Measurements from ENCODE around the gene NAT8.
"Not testable (repeated sequence)": the region's sequence is repeated elsewhere in the genome, so short reads cannot be mapped to it uniquely, and the experiment has no call there.

The NAT8 gene

DNA sequence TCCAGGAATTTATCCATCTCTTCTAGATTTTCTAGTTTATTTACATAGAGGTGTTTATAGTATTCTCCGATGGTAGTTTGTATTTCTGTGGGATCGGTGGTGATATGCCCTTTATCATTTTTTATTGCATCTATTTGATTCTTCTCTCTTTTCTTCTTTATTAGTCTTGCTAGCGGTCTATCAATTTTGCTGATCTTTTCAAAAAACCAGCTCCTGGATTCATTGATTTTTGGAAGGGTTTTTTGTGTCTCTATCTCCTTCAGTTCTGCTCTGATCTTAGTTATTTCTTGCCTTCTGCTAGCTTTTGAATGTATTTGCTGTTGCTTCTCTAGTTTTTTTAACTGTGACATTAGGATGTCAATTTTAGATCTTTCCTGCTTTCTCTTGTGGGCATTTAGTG, 25.0 kb upstream of the NAT8 start:
- not testable (repeated sequence) for H3K4me1 ChIP-seq (ENCODE audit: low read length); H3K27ac ChIP-seq (ENCODE audit: low read length)

GRCh38 chr2:73654175-73654574, 12.0 kb upstream of the NAT8 start:
- Histone ChIP-seq H3K27me3 (ENCODE audit: low read depth, low read length) (0 out of 2 replicates have a peak, but pooled peaks cover 3% of the 10 kb centered on the region), H4K20me1 (ENCODE audit: insufficient read depth, low read length) (no peaks in the 10 kb centered on the region), H2AFZ (ENCODE audit: low read depth, low read length) (no peak overlapping the region), H3K79me2 (ENCODE audit: low read length) (no peaks in the 10 kb centered on the region), H3K4me3 (ENCODE audit: low read length) (no peak overlapping the region), H3K4me1 (ENCODE audit: low read length) (peaks cover 11% of the 10 kb centered on the region), H3K9me3 (ENCODE audit: insufficient read depth, low read length) (no peaks in the 10 kb centered on the region), H3K36me3 (replicated peaks; ENCODE audit: low read depth, low read length) (no peaks in the 10 kb centered on the region), H3K4me2 (ENCODE audit: low read length) (no peak overlapping the region), H3K27ac (ENCODE audit: low read length) (no peak overlapping the region), H3K9ac (ENCODE audit: low read length) (no peak overlapping the region)
- TF ChIP-seq CTCF (IDR thresholded peaks at IDR 0.05; ENCODE audit: low read depth, low read length) = no peak
- no peak for TF ChIP-seq EZH2phosphoT487 (IDR thresholded peaks at IDR 0.05; ENCODE audit: low read depth)

More for the DNA sequence above, 25.0 kb upstream of the NAT8 start:
- not testable (repeated sequence) for H3K36me3 ChIP-seq (replicated peaks; ENCODE audit: low read depth, low read length); H3K9me3 ChIP-seq (ENCODE audit: insufficient read depth, low read length); H3K4me3 ChIP-seq (ENCODE audit: low read length); H3K9ac ChIP-seq (ENCODE audit: low read length); H4K20me1 ChIP-seq (ENCODE audit: insufficient read depth, low read length); H2AFZ ChIP-seq (ENCODE audit: low read depth, low read length); H3K27me3 ChIP-seq (ENCODE audit: low read depth, low read length); H3K79me2 ChIP-seq (ENCODE audit: low read length); H3K4me2 ChIP-seq (ENCODE audit: low read length)

DNA sequence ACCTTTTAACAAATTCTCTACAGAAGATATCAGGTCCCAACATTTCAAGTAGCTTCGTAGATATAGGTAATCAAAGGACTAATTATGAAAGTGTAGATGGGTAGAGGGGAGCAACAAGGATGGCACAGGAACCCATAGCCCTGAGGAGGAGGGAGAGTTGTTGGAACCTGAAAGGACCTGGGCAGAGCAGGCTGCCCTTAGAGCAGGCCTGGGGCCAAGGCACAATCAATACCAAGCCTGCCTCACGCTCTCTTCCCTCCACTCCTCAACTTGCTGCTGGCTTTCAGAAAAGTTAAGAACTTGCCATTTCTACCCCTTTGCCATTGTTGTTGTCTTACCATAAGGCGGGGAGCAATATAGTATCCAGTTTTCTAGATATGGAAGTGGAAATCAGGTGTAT, 10.1 kb upstream of the NAT8 start:
- H3K4me2 ChIP-seq (ENCODE audit: low read length) = no peak overlapping the region
- TF ChIP-seq EZH2phosphoT487 (IDR thresholded peaks at IDR 0.05; ENCODE audit: low read depth) (no peak), CTCF (IDR thresholded peaks at IDR 0.05; ENCODE audit: low read depth, low read length) (no peak)
- H3K4me1 ChIP-seq (ENCODE audit: low read length) = peaks cover 11% of the 10 kb centered on the region
- H3K79me2 ChIP-seq (ENCODE audit: low read length) = no peaks in the 10 kb centered on the region
- H3K9ac ChIP-seq (ENCODE audit: low read length) = no peak overlapping the region
- no peak overlapping the region for H3K27ac ChIP-seq (ENCODE audit: low read length)
- no peak overlapping the region for H3K4me3 ChIP-seq (ENCODE audit: low read length)
- H2AFZ ChIP-seq (ENCODE audit: low read depth, low read length) = no peak overlapping the region
- H3K9me3 ChIP-seq (ENCODE audit: insufficient read depth, low read length) = no peaks in the 10 kb centered on the region
- H3K27me3 ChIP-seq (ENCODE audit: low read depth, low read length) = 0 out of 2 replicates have a peak, but pooled peaks cover 4% of the 10 kb centered on the region
- no peaks in the 10 kb centered on the region for H4K20me1 ChIP-seq (ENCODE audit: insufficient read depth, low read length)
- H3K36me3 ChIP-seq (replicated peaks; ENCODE audit: low read depth, low read length) = no peaks in the 10 kb centered on the region

GRCh38 chr2:73651591-73652230, 9.5 kb upstream of the NAT8 start:
- Histone ChIP-seq H3K27ac (ENCODE audit: low read length) (no peak overlapping the region), H3K79me2 (ENCODE audit: low read length) (no peaks in the 10 kb centered on the region), H3K9me3 (ENCODE audit: insufficient read depth, low read length) (no peaks in the 10 kb centered on the region), H3K4me3 (ENCODE audit: low read length) (no peak overlapping the region), H2AFZ (ENCODE audit: low read depth, low read length) (no peak overlapping the region), H3K36me3 (replicated peaks; ENCODE audit: low read depth, low read length) (no peaks in the 10 kb centered on the region), H3K4me1 (ENCODE audit: low read length) (peaks cover 11% of the 10 kb centered on the region), H3K27me3 (ENCODE audit: low read depth, low read length) (0 out of 2 replicates have a peak, but pooled peaks cover 4% of the 10 kb centered on the region), H3K4me2 (ENCODE audit: low read length) (no peak overlapping the region), H4K20me1 (ENCODE audit: insufficient read depth, low read length) (no peaks in the 10 kb centered on the region), H3K9ac (ENCODE audit: low read length) (no peak overlapping the region)
- TF ChIP-seq CTCF (IDR thresholded peaks at IDR 0.05; ENCODE audit: low read depth, low read length) (no peak), EZH2phosphoT487 (IDR thresholded peaks at IDR 0.05; ENCODE audit: low read depth) (no peak)

DNA sequence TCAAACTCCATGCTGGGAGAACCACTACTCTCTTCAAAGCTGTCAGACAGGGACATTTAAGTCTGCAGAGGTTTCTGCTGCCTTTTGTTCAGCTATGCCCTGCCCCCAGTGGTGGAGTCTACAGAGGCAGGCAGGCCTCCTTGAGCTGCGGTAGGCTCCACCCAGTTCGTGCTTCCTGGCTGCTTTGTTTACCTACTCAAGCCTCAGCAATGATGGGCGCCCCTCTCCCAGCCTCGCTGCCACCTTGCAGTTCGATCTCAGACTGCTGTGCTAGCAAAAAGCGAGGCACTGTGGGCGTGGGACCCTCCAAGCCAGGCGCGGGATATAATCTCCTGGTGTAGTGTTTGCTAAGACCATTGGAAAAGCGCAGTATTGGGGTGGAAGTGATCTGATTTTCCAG, 5.5 kb upstream of the NAT8 start:
- not testable (repeated sequence) for H3K27me3 ChIP-seq (ENCODE audit: low read depth, low read length); H3K27ac ChIP-seq (ENCODE audit: low read length); H3K9ac ChIP-seq (ENCODE audit: low read length); H3K9me3 ChIP-seq (ENCODE audit: insufficient read depth, low read length); H3K4me2 ChIP-seq (ENCODE audit: low read length); H3K4me3 ChIP-seq (ENCODE audit: low read length); H3K79me2 ChIP-seq (ENCODE audit: low read length); H4K20me1 ChIP-seq (ENCODE audit: insufficient read depth, low read length); H3K4me1 ChIP-seq (ENCODE audit: low read length); H3K36me3 ChIP-seq (replicated peaks; ENCODE audit: low read depth, low read length); H2AFZ ChIP-seq (ENCODE audit: low read depth, low read length)
